K562 (cell line): Measurements from ENCODE around the gene XIRP2. TPM values are rescaled to one million over a fixed set of nuclear protein-coding genes. Genes with fewer than 3 reads are reported as not detected.

Experiments used
- ATAC-seq: fragments of 200-7000 bp; cut with Tn5 transposase; 3 replicates; pipeline ENCODE4 v1.9.1; 2020; ENCODE audit warnings: moderate library complexity
- BruUV-seq: library from RNA; stranded (reverse); fragments of 400-500 nt; replicated peaks from 2 replicates; lab custom pipeline; 2021; lab: Mats Ljungman, UMichigan
- CTCF ChIA-PET: fragments of 300-600 bp; formaldehyde crosslinking; extraction: SDS; loops from one replicate; lab custom pipeline; 2021; ENCODE audit warnings: low intra/inter-chr PET ratio; lab: Yijun Ruan, JAX
- POLR2A ChIA-PET: fragments of 300-600, 350-650 bp; sonication (Branson Sonifier 250); formaldehyde crosslinking; extraction: SDS; loops from one replicate; lab custom pipeline; 2021; ENCODE audit warnings: antibody characterized with exemption, inconsistent platforms; lab: Yijun Ruan, JAX
- DNase-seq, 4 experiments: peaks; one replicate each; pipeline versions ENCODE4 v3.0.0 to v3.0.0-alpha.2; 2011 to 2018; ENCODE audit warnings: low spot score in 3 of 4, mixed read lengths in 3 of 4; ENCODE audit errors: extremely low read depth in 1 of 4
- FAIRE-seq: peaks from 2 replicates; lab custom pipeline; 2011; peaks lifted over from hg19 to GRCh38; lab: Jason Lieb, UNC
- H2AFZ ChIP-seq: 2 replicates; pipeline ENCODE4 v1.6.0; 2011; ENCODE audit warnings: low read depth, low read length, control low read depth, inconsistent platforms
- H3K27ac ChIP-seq: fragments of 200-600 bp; 3 replicates; pipeline ENCODE4 v1.8.0; 2011; ENCODE audit warnings: low read depth, mild to moderate bottlenecking, control low read depth, inconsistent platforms, low read length, moderate library complexity, mixed read lengths; ENCODE audit errors: extremely low read depth
- H3K27me3 ChIP-seq, 2 experiments: fragments of 300-600 bp in 1 of 2; 2 replicates in 1 of 2; 3 replicates in 1 of 2; pipeline versions ENCODE4 v1.6.0 to v1.8.0; 2011; ENCODE audit warnings: inconsistent platforms in 2 of 2, low read length in 2 of 2, mild to moderate bottlenecking in 1 of 2, mixed read lengths in 1 of 2, moderate library complexity in 1 of 2; ENCODE audit not compliant: control insufficient read depth in 2 of 2, insufficient read depth in 2 of 2
- H3K36me3 ChIP-seq: fragments of 300-600 bp; 3 replicates; pipeline ENCODE4 v1.8.0; 2011; ENCODE audit warnings: mild to moderate bottlenecking, low read length, inconsistent platforms; ENCODE audit not compliant: control insufficient read depth, insufficient read depth
- H3K4me1 ChIP-seq, 2 experiments: fragments of 200-600 bp in 1 of 2; replicated peaks in 1 of 2; 2 replicates in 1 of 2; 3 replicates in 1 of 2; pipeline versions ENCODE4 v1.5.1 to v1.8.0; 2011; ENCODE audit warnings: inconsistent platforms in 2 of 2, low read length in 2 of 2, mild to moderate bottlenecking in 1 of 2, mixed read lengths in 1 of 2, moderate library complexity in 1 of 2; ENCODE audit not compliant: control insufficient read depth in 2 of 2, insufficient read depth in 2 of 2
- H3K4me2 ChIP-seq: 2 replicates; pipeline ENCODE4 v1.6.1; 2011; ENCODE audit warnings: low read length, control low read depth, inconsistent platforms, mixed read lengths; ENCODE audit not compliant: insufficient read depth
- H3K4me3 ChIP-seq: fragments of 200-600 bp; sonication (generic), shearing (Covaris generic); 2 replicates; pipeline ENCODE4 v1.5.1; 2016; ENCODE audit warnings: control low read depth, inconsistent platforms
- H3K79me2 ChIP-seq: fragments of 200-600 bp; 3 replicates; pipeline ENCODE4 v1.8.0; 2011; ENCODE audit warnings: low read length, inconsistent platforms; ENCODE audit not compliant: control insufficient read depth, insufficient read depth
- H3K9ac ChIP-seq, 2 experiments: 2 replicates each; pipeline versions ENCODE4 v1.6.0 to v1.6.1; 2011; ENCODE audit warnings: low read depth in 2 of 2, low read length in 2 of 2, control low read depth in 1 of 2, inconsistent platforms in 1 of 2, mild to moderate bottlenecking in 1 of 2, mixed read lengths in 1 of 2; ENCODE audit not compliant: insufficient read depth in 1 of 2
- H3K9me1 ChIP-seq: one replicate; pipeline ENCODE4 v1.6.0; 2011; ENCODE audit warnings: inconsistent platforms, mild to moderate bottlenecking, low read length, moderate library complexity; ENCODE audit not compliant: control insufficient read depth, insufficient read depth
- H3K9me3 ChIP-seq: replicated peaks from 2 replicates; pipeline ENCODE4 v1.5.1; 2011; ENCODE audit warnings: low read depth, low read length, inconsistent platforms; ENCODE audit not compliant: control insufficient read depth, insufficient read depth
- H4K20me1 ChIP-seq: replicated peaks from 2 replicates; pipeline ENCODE4 v1.6.1; 2011; ENCODE audit warnings: low read length, inconsistent platforms, mixed read lengths; ENCODE audit not compliant: control insufficient read depth, insufficient read depth
- CAMTA2 ChIP-seq: fragments of 250-450 bp; sonication (Bioruptor Pico); conservative IDR thresholded peaks from 2 replicates; pipeline ENCODE4 v1.5.1; 2022
- ELK1 ChIP-seq: sonication (generic); formaldehyde crosslinking; IDR thresholded peaks from 2 replicates; pipeline ENCODE4 v1.8.1; 2022; ENCODE audit warnings: missing genetic modification reagents
- SREBF2 ChIP-seq: sonication (generic); formaldehyde crosslinking; IDR thresholded peaks from 2 replicates; pipeline ENCODE4 v1.4.0; 2020; ENCODE audit warnings: mild to moderate bottlenecking, missing genetic modification reagents
- TCF7L2 ChIP-seq: fragments of 150-350 bp; IDR thresholded peaks from 2 replicates; pipeline ENCODE4 v1.6.1; 2016; ENCODE audit warnings: low read depth, mild to moderate bottlenecking, low read length, moderate library complexity
- YBX1 ChIP-seq: fragments of 450-650 bp; IDR thresholded peaks from 2 replicates; pipeline ENCODE4 v1.7.1; 2016; ENCODE audit warnings: mild to moderate bottlenecking
- ZNF318 ChIP-seq, 2 experiments: fragments of 450-650 bp; IDR thresholded peaks; 2 replicates each; pipeline ENCODE4 v1.6.1; 2016; ENCODE audit warnings: mild to moderate bottlenecking in 2 of 2, borderline replicate concordance in 1 of 2, low read depth in 1 of 2, moderate library complexity in 1 of 2
- ZNF583 ChIP-seq: fragments of 250-450 bp; sonication (Bioruptor Pico); IDR thresholded peaks from 2 replicates; pipeline ENCODE4 v1.4.0; 2020
- ZNF586 ChIP-seq: fragments of 450-650 bp; formaldehyde crosslinking; conservative IDR thresholded peaks from 2 replicates; pipeline ENCODE4 v1.4.0; 2020; ENCODE audit warnings: mild to moderate bottlenecking, moderate library complexity
- ZNF696 ChIP-seq: fragments of 250-450 bp; sonication (Bioruptor Pico); conservative IDR thresholded peaks from 2 replicates; pipeline ENCODE4 v1.4.0; 2020; ENCODE audit warnings: mild to moderate bottlenecking, moderate library complexity
- ZNF699 ChIP-seq: fragments of 250-450 bp; sonication (Bioruptor Pico); IDR thresholded peaks from 2 replicates; pipeline ENCODE4 v1.8.0; 2021; ENCODE audit warnings: mild to moderate bottlenecking, moderate library complexity; ENCODE audit not compliant: insufficient replicate concordance
- WGBS: fragments of 100-300 bp; shearing (Covaris generic); methylation state at CpG from one replicate; pipeline ENCODE4 v1.1.6; 2016; ENCODE audit warnings: low coverage, mixed read lengths; ENCODE audit not compliant: insufficient coverage; ENCODE audit errors: missing lambda C conversion rate; 5-methylcytosine and 5-hydroxymethylcytosine counted together
- in situ Hi-C: fragments of 300-500 bp; cut with MboI; formaldehyde crosslinking; loops from 4 replicates; pipeline ENCODE4 v1.15.0; 2018; ENCODE audit warnings: inconsistent platforms, mixed read lengths
- intact Hi-C: fragments of 100-400 bp; cut with micrococcal nuclease; formaldehyde crosslinking; loops from 2 replicates; pipeline ENCODE4 v1.14.2; 2022
- polyA plus RNA-seq, 8 experiments: library from polyadenylated mRNA; depleted of rRNA in 4 of 8; stranded (reverse) in 5 of 8; unstranded in 3 of 8; fragments of >200 nt; fragmentation: Nextera tagmentation in 2 of 8; fragmentation: Illumina TruSeq in 1 of 8; extraction: Ambion mirVana in 2 of 8; extraction: Trizol in 1 of 8; gene quantifications; 2 replicates each; pipeline versions ENCODE4 v1.2.1 to v1.2.3, GENCODE V29; 2011 to 2014; ENCODE audit warnings: inconsistent platforms in 1 of 8, missing spikeins in 1 of 8
- total RNA-seq, 7 experiments: library from RNA; depleted of rRNA in 6 of 7; stranded (reverse); fragments of >200 nt in 6 of 7; fragmentation: Illumina TruSeq in 2 of 7; extraction: Trizol in 2 of 7; gene quantifications; 2 replicates each; pipeline versions ENCODE4 v1.2.1 to v1.2.3, GENCODE V29; 2011 to 2021; ENCODE audit warnings: low replicate concordance in 1 of 7
- TF ChIP-seq, protein P1 (sequence below), 2 experiments: IDR thresholded peaks in 1 of 2; conservative IDR thresholded peaks in 1 of 2; 2 replicates each; pipeline ENCODE4 v1.6.1; 2016; ENCODE audit warnings: low read depth in 2 of 2, mild to moderate bottlenecking in 1 of 2, missing compliant biosample characterization in 1 of 2, missing genetic modification characterization in 1 of 2, moderate library complexity in 1 of 2

Gene XIRP2
- total and polyA plus RNA-seq, 9 of the 15 experiments (the other 6 are each of a cell fraction or from before 2014, with no cell fraction given), result 0.04 to 0.10 (median 0.04) TPM; not detected in 2

DNA sequence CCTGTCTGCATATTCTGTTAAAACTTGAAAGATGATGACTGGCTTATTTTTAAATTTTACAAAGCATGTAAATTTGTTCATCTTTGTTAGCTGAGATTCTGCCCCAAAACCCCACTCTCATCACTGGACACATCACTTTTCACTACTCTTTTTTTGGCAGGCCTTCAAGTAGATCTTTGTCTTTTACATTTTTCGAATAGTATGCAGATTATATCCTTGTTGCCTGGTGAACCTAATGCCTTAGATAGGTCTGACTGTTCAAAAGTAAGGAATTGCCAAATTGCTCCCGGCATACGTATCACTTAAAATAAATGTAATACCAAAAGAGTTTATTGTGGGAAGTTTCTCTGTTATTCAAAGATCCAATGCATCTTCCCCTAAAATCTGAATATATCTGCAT lies 303.3 kb downstream of the XIRP2 start:
- no peak overlapping the region for H3K4me2 ChIP-seq
- H3K4me1 ChIP-seq, result no peaks in the 10 kb centered on the region
- no peaks in the 10 kb centered on the region; the same call in 1 of the 2 replicates for H3K9me3 ChIP-seq
- no peaks in the 10 kb centered on the region for H4K20me1 ChIP-seq
- intact Hi-C loops, result no loop called here
- ChIA-PET POLR2A (no interaction called here), CTCF (no interaction called here)
- whole genome bisulfite sequencing, result 3% methylated on average over 3 of the region's 3 CpGs
- in situ Hi-C loops, result no loop called here
- no peak overlapping the region for H3K27ac ChIP-seq
- DNase-seq, result no peak
- FAIRE-seq, result no peak
- H3K27me3 ChIP-seq, result no peaks in the 10 kb centered on the region
- H2AFZ ChIP-seq, result no peak overlapping the region
- no peak overlapping the region for H3K9ac ChIP-seq
- no peaks in the 10 kb centered on the region for H3K79me2 ChIP-seq
- BruUV-seq, result no TSS peak
- H3K9me1 ChIP-seq, result no peaks in the 10 kb centered on the region
- H3K36me3 ChIP-seq, result no peaks in the 10 kb centered on the region
- no peak for ATAC-seq
- no peak overlapping the region for H3K4me3 ChIP-seq
- no peak for TF ChIP-seq ELK1
- TF ChIP-seq ZNF583 (CRISPR knock-in tag), result no peak
- TF ChIP-seq ZNF586 (CRISPR knock-in tag), result no peak
- TF ChIP-seq CAMTA2 (CRISPR knock-in tag), result no peak
- no peak for TF ChIP-seq SREBF2
- TF ChIP-seq YBX1, result no peak
- no peak for TF ChIP-seq ZNF699 (CRISPR knock-in tag)
- TF ChIP-seq ZNF696 (CRISPR knock-in tag), result no peak
- TF ChIP-seq, protein P1, sequence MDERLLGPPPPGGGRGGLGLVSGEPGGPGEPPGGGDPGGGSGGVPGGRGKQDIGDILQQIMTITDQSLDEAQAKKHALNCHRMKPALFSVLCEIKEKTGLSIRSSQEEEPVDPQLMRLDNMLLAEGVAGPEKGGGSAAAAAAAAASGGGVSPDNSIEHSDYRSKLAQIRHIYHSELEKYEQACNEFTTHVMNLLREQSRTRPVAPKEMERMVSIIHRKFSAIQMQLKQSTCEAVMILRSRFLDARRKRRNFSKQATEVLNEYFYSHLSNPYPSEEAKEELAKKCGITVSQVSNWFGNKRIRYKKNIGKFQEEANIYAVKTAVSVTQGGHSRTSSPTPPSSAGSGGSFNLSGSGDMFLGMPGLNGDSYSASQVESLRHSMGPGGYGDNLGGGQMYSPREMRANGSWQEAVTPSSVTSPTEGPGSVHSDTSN (CRISPR knock-in tag; IDR thresholded peaks at IDR 0.05; ENCODE audit: low read depth), result no peak
- TF ChIP-seq, protein P1 (tag; conservative IDR thresholded peaks at IDR 0.05; ENCODE audit: low read depth), result no peak
- TF ChIP-seq ZNF318 (IDR thresholded peaks at IDR 0.05; ENCODE audit: borderline replicate concordance in 1 of 2, low read depth in 1 of 2), result no peak
- no peak for TF ChIP-seq TCF7L2
